HepG2 (cell line): ENCODE results near the gene DPP6. TPM values are rescaled to one million over a fixed set of nuclear protein-coding genes. Genes with fewer than 3 reads are reported as not detected.

Source experiments
- ATAC-seq: fragments of 200-7000 bp; cut with Tn5 transposase; 3 replicates; pipeline ENCODE4 v1.9.1; 2020; ENCODE audit warnings: mild to moderate bottlenecking, moderate library complexity
- BruUV-seq: library from RNA; stranded (reverse); fragments of 400-500 nt; replicated peaks from 2 replicates; lab custom pipeline; 2021; lab: Mats Ljungman, UMichigan
- CTCF ChIA-PET: fragments of 300-600 bp; formaldehyde crosslinking; extraction: SDS; loops from one replicate; lab custom pipeline; 2021; ENCODE audit warnings: low total read pairs, inconsistent platforms, low intra/inter-chr PET ratio; lab: Yijun Ruan, JAX
- POLR2A ChIA-PET: fragments of 350-600 bp; sonication (Branson Sonifier 250); formaldehyde crosslinking; loops from one replicate; lab custom pipeline; 2020; ENCODE audit warnings: antibody characterized with exemption, inconsistent platforms; lab: Yijun Ruan, JAX
- DNase-seq: peaks from one replicate; pipeline ENCODE4 v3.0.0-alpha.2; 2015; ENCODE audit warnings: low spot score
- FAIRE-seq: peaks from 3 replicates; lab custom pipeline; 2011; peaks lifted over from hg19 to GRCh38; lab: Jason Lieb, UNC
- H2AFZ ChIP-seq: one replicate; pipeline ENCODE4 v1.6.1; 2011; ENCODE audit warnings: low read length, inconsistent platforms
- H3K27ac ChIP-seq: fragments of 300-600 bp; 3 replicates; pipeline ENCODE4 v1.8.0; 2011; ENCODE audit warnings: mixed run types, mild to moderate bottlenecking, mixed read lengths, low read length, inconsistent platforms; ENCODE audit not compliant: insufficient read depth; ENCODE audit errors: extremely low read length
- H3K27me3 ChIP-seq, 2 experiments: fragments of 200-600 bp in 1 of 2; 2 replicates in 1 of 2; 3 replicates in 1 of 2; pipeline versions ENCODE4 v1.6.0 to v1.8.0; 2011; ENCODE audit warnings: low read length in 2 of 2, mild to moderate bottlenecking in 2 of 2, moderate library complexity in 2 of 2, inconsistent platforms in 1 of 2; ENCODE audit not compliant: insufficient read depth in 2 of 2, control insufficient read depth in 1 of 2
- H3K36me3 ChIP-seq, 2 experiments: fragments of 200-600 bp in 1 of 2; replicated peaks in 1 of 2; 2 replicates in 1 of 2; 3 replicates in 1 of 2; pipeline versions ENCODE4 v1.5.1 to v1.8.0; 2011; ENCODE audit warnings: low read length in 2 of 2, inconsistent platforms in 1 of 2; ENCODE audit not compliant: insufficient read depth in 2 of 2, control insufficient read depth in 1 of 2
- H3K4me1 ChIP-seq: 2 replicates; pipeline ENCODE4 v1.5.1; 2012; ENCODE audit warnings: low read length, inconsistent platforms; ENCODE audit not compliant: insufficient read depth
- H3K4me2 ChIP-seq: 2 replicates; pipeline ENCODE4 v1.6.0; 2011; ENCODE audit warnings: low read depth, low read length, inconsistent platforms
- H3K4me3 ChIP-seq, 3 experiments: fragments of 200-600 bp in 1 of 3; sonication (generic), shearing (Covaris generic) in 1 of 3; replicated peaks in 1 of 3; 2 replicates each; pipeline ENCODE4 v1.5.1; 2011 to 2016; ENCODE audit warnings: low read length in 3 of 3, inconsistent platforms in 2 of 3, low read depth in 2 of 3, mild to moderate bottlenecking in 2 of 3, control low read depth in 1 of 3, mixed read lengths in 1 of 3; ENCODE audit not compliant: insufficient read depth in 1 of 3
- H3K79me2 ChIP-seq: one replicate; pipeline ENCODE4 v1.6.1; 2011; ENCODE audit warnings: low read length, inconsistent platforms; ENCODE audit not compliant: insufficient read depth
- H3K9ac ChIP-seq: 2 replicates; pipeline ENCODE4 v1.6.0; 2011; ENCODE audit warnings: mild to moderate bottlenecking, low read depth, low read length, inconsistent platforms; ENCODE audit not compliant: insufficient read depth
- H3K9me3 ChIP-seq: 2 replicates; pipeline ENCODE4 v1.5.1; 2012; ENCODE audit warnings: mild to moderate bottlenecking, low read length
- H4K20me1 ChIP-seq: 2 replicates; pipeline ENCODE4 v1.6.0; 2011; ENCODE audit warnings: inconsistent platforms, mild to moderate bottlenecking, low read length, moderate library complexity; ENCODE audit not compliant: insufficient read depth
- DNMT1 ChIP-seq: sonication (generic); formaldehyde crosslinking; IDR thresholded peaks from 2 replicates; pipeline ENCODE4 v1.5.1; 2020; ENCODE audit warnings: mild to moderate bottlenecking, missing genetic modification reagents
- DR1 ChIP-seq: sonication (generic); formaldehyde crosslinking; IDR thresholded peaks from 2 replicates; pipeline ENCODE4 v1.8.0; 2021; ENCODE audit warnings: mild to moderate bottlenecking, missing genetic modification reagents, inconsistent platforms
- EED ChIP-seq: sonication (generic); formaldehyde crosslinking; IDR thresholded peaks from 2 replicates; pipeline ENCODE4 v1.5.0; 2020; ENCODE audit warnings: mild to moderate bottlenecking, missing genetic modification reagents
- EZH2 ChIP-seq: conservative IDR thresholded peaks from 2 replicates; pipeline ENCODE4 v1.6.1; 2012; ENCODE audit warnings: mild to moderate bottlenecking, low read depth, low read length, moderate library complexity
- HNF4A ChIP-seq: sonication (generic); formaldehyde crosslinking; IDR thresholded peaks from 2 replicates; pipeline ENCODE4 v1.4.0; 2020; ENCODE audit warnings: missing genetic modification reagents
- ISX ChIP-seq: sonication (generic); formaldehyde crosslinking; conservative IDR thresholded peaks from 2 replicates; pipeline ENCODE4 v1.5.0; 2020; ENCODE audit warnings: missing genetic modification reagents
- MED1 ChIP-seq: sonication (generic); formaldehyde crosslinking; IDR thresholded peaks from 2 replicates; pipeline ENCODE4 v1.4.0; 2020; ENCODE audit warnings: missing genetic modification reagents
- MIER3 ChIP-seq: IDR thresholded peaks from 2 replicates; pipeline ENCODE4 v1.6.1; 2016; ENCODE audit warnings: missing compliant biosample characterization, borderline replicate concordance
- SMYD3 ChIP-seq: sonication (generic); formaldehyde crosslinking; IDR thresholded peaks from 2 replicates; pipeline ENCODE4 v1.8.1; 2023; ENCODE audit warnings: mild to moderate bottlenecking, missing genetic modification reagents
- STAT6 ChIP-seq: sonication (generic); formaldehyde crosslinking; IDR thresholded peaks from 2 replicates; pipeline ENCODE4 v1.4.0; 2020; ENCODE audit warnings: missing genetic modification reagents, mild to moderate bottlenecking, borderline replicate concordance
- U2AF2 ChIP-seq: fragments of 200-400 bp; formaldehyde crosslinking; IDR thresholded peaks from 2 replicates; pipeline ENCODE4 v1.6.1; 2017; ENCODE audit warnings: low read depth, mild to moderate bottlenecking, low read length
- YEATS4 ChIP-seq: sonication (generic); formaldehyde crosslinking; IDR thresholded peaks from 2 replicates; pipeline ENCODE4 v1.4.0; 2020; ENCODE audit warnings: missing genetic modification reagents, borderline replicate concordance
- ZFP37 ChIP-seq: sonication (generic); formaldehyde crosslinking; IDR thresholded peaks from 2 replicates; pipeline ENCODE4 v1.4.0; 2020; ENCODE audit warnings: missing genetic modification reagents, borderline replicate concordance
- ZIK1 ChIP-seq: sonication (generic); formaldehyde crosslinking; IDR thresholded peaks from 2 replicates; pipeline ENCODE4 v1.5.0; 2020; ENCODE audit warnings: mild to moderate bottlenecking, low read depth, missing genetic modification reagents, borderline replicate concordance
- ZNF124 ChIP-seq: sonication (generic); formaldehyde crosslinking; IDR thresholded peaks from 2 replicates; pipeline ENCODE4 v1.4.0; 2020; ENCODE audit warnings: missing genetic modification reagents
- ZNF569 ChIP-seq: sonication (generic); formaldehyde crosslinking; IDR thresholded peaks from 2 replicates; pipeline ENCODE4 v1.5.0; 2020; ENCODE audit warnings: mild to moderate bottlenecking, missing genetic modification reagents, moderate library complexity, borderline replicate concordance
- ZNF589 ChIP-seq: sonication (generic); formaldehyde crosslinking; conservative IDR thresholded peaks from 2 replicates; pipeline ENCODE4 v1.8.0; 2022; ENCODE audit warnings: mild to moderate bottlenecking, moderate library complexity, missing genetic modification reagents
- ZNF616 ChIP-seq: sonication (generic); formaldehyde crosslinking; IDR thresholded peaks from 2 replicates; pipeline ENCODE4 v1.5.0; 2020; ENCODE audit warnings: low read depth, mild to moderate bottlenecking, missing genetic modification reagents
- ZNF768 ChIP-seq: sonication (generic); formaldehyde crosslinking; IDR thresholded peaks from 2 replicates; pipeline ENCODE4 v1.4.0; 2020; ENCODE audit warnings: missing genetic modification reagents
- WGBS: methylation state at CpG from one replicate; pipeline ENCODE4 v1.1.6; 2017; ENCODE audit warnings: low lambda C conversion rate; 5-methylcytosine and 5-hydroxymethylcytosine counted together
- in situ Hi-C: cut with HindIII; loops from 2 replicates; pipeline ENCODE4 v1.10.0; 2017; ENCODE audit warnings: low pct_unique_long_range_greater_than_20kb; ENCODE audit not compliant: extremely low pct_ligation_motif_present
- intact Hi-C: fragments of 100-400 bp; cut with micrococcal nuclease; formaldehyde crosslinking; loops from one replicate; pipeline ENCODE4 v1.10.0; 2022; ENCODE audit not compliant: unreplicated experiment
- polyA plus RNA-seq, 8 experiments: library from polyadenylated mRNA; depleted of rRNA in 3 of 8; stranded (reverse) in 7 of 8; unstranded in 1 of 8; fragments of >200 nt; fragmentation: Illumina TruSeq in 4 of 8; extraction: Trizol in 4 of 8; gene quantifications; 2 replicates each; pipeline versions ENCODE4 v1.2.1 to v1.2.3, GENCODE V29; 2011 to 2016; ENCODE audit warnings: low read depth in 4 of 8, missing spikeins in 1 of 8, mixed read lengths in 1 of 8; ENCODE audit not compliant: insufficient read depth in 1 of 8
- total RNA-seq, 5 experiments: library from RNA; depleted of rRNA; stranded (reverse); fragments of >200 nt; fragmentation: Illumina TruSeq; extraction: Trizol; gene quantifications; 2 replicates each; pipeline ENCODE4 v1.2.3, GENCODE V29; 2016; ENCODE audit warnings: low read depth in 1 of 5

The DPP6 gene
- total and polyA plus RNA-seq, 2 of the 13 experiments (the other 11 are each of a cell fraction or from before 2014, with no cell fraction given), result not detected

GRCh38 chr7:154774303-154774969, 722.2 kb downstream of the DPP6 start:
- no TSS peak for BruUV-seq
- H3K27me3 ChIP-seq, result no peaks in the 10 kb centered on the region; a peak in 1 of 5 replicates

More at GRCh38 chr7:154774303-154774969, 722.2 kb downstream of the DPP6 start:
- H4K20me1 ChIP-seq, result no peaks in the 10 kb centered on the region
- 4% methylated on average over 4 of the region's 4 CpGs for WGBS
- no peak overlapping the region for H3K27ac ChIP-seq
- POLR2A ChIA-PET, result no interaction called here
- in situ Hi-C loops (no loop called here), intact Hi-C loops (no loop called here)
- no peak overlapping the region for H3K4me2 ChIP-seq
- H2AFZ ChIP-seq, result no peak overlapping the region
- FAIRE-seq, result no peak
- H3K4me3 ChIP-seq, result no peak overlapping the region
- no peak for TF ChIP-seq DNMT1 (CRISPR knock-in tag)
- no peak for TF ChIP-seq SMYD3 (CRISPR knock-in tag)
- TF ChIP-seq HNF4A (CRISPR knock-in tag), result no peak
- TF ChIP-seq ZFP37 (CRISPR knock-in tag), result no peak
- TF ChIP-seq ZNF124 (CRISPR knock-in tag), result no peak
- no peak for TF ChIP-seq MIER3
- no peak for TF ChIP-seq ZNF569 (CRISPR knock-in tag)
- TF ChIP-seq MED1 (CRISPR knock-in tag), result no peak
- TF ChIP-seq ZNF616 (CRISPR knock-in tag), result no peak
- TF ChIP-seq ZIK1 (CRISPR knock-in tag), result no peak
- TF ChIP-seq U2AF2, result no peak
- no peak for TF ChIP-seq STAT6
- no peak for TF ChIP-seq EZH2
- TF ChIP-seq ZNF589 (CRISPR knock-in tag), result no peak
- TF ChIP-seq DR1 (CRISPR knock-in tag), result no peak
- TF ChIP-seq ZNF768 (CRISPR knock-in tag), result no peak
- TF ChIP-seq ISX, result no peak
- TF ChIP-seq YEATS4 (CRISPR knock-in tag), result no peak
- TF ChIP-seq EED, result no peak
- H3K4me1 ChIP-seq, result no peaks in the 10 kb centered on the region
- no peak overlapping the region for H3K9ac ChIP-seq
- DNase-seq, result no peak
- H3K9me3 ChIP-seq, result peaks cover 8% of the 10 kb centered on the region; the same call in 1 of the 2 replicates
- ATAC-seq, result no peak
- CTCF ChIA-PET, result no interaction called here
- no peaks in the 10 kb centered on the region for H3K36me3 ChIP-seq
- H3K79me2 ChIP-seq, result no peaks in the 10 kb centered on the region
